ENCODE data around the gene GAS6.

GRCh38 chr13:113859311-113860050 lies 4.4 kb downstream of the GAS6 start:
- TF ChIP-seq, protein P1, sequence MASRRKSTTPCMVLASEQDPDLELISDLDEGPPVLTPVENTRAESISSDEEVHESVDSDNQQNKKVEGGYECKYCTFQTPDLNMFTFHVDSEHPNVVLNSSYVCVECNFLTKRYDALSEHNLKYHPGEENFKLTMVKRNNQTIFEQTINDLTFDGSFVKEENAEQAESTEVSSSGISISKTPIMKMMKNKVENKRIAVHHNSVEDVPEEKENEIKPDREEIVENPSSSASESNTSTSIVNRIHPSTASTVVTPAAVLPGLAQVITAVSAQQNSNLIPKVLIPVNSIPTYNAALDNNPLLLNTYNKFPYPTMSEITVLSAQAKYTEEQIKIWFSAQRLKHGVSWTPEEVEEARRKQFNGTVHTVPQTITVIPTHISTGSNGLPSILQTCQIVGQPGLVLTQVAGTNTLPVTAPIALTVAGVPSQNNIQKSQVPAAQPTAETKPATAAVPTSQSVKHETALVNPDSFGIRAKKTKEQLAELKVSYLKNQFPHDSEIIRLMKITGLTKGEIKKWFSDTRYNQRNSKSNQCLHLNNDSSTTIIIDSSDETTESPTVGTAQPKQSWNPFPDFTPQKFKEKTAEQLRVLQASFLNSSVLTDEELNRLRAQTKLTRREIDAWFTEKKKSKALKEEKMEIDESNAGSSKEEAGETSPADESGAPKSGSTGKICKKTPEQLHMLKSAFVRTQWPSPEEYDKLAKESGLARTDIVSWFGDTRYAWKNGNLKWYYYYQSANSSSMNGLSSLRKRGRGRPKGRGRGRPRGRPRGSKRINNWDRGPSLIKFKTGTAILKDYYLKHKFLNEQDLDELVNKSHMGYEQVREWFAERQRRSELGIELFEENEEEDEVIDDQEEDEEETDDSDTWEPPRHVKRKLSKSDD (conservative IDR thresholded peaks at IDR 0.05; ENCODE audit: low read length): no peak
- TF ChIP-seq RAD21 (CRISPR knock-in tag; conservative IDR thresholded peaks at IDR 0.05 in 1 of 2, IDR thresholded peaks at IDR 0.05 in 1 of 2) (no peak), ZNF274 (IDR thresholded peaks at IDR 0.05; ENCODE audit: borderline replicate concordance, low read depth, low read length) (no peak), NFYB (IDR thresholded peaks at IDR 0.05; ENCODE audit: extremely low read depth, insufficient read length) (no peak), SIN3A (IDR thresholded peaks at IDR 0.05; ENCODE audit: borderline replicate concordance in 2 of 2, control insufficient read depth in 1 of 2, low read depth in 2 of 2, low read length in 2 of 2) (no peak)

Data from K562 (cell line).